HuH-7.5 (cell line): ENCODE data around the gene CUBN.
"Not testable (repeated sequence)": the region's sequence is repeated elsewhere in the genome, so short reads cannot be mapped to it uniquely, and the experiment has no call there.

Source experiments
- DNase-seq: peaks from one replicate; pipeline ENCODE4 v3.0.0; 2011; ENCODE audit warnings: low spot score

The CUBN gene

GRCh38 chr10:17141504-17142229, 12.1 kb upstream of the CUBN start:
- DNase-seq, result no peak

- no peak for DNase-seq
Observed at GRCh38 chr10:17140386-17140761, 10.8 kb upstream of the CUBN start.

GRCh38 chr10:17138460-17139042, 8.9 kb upstream of the CUBN start:
- no peak for DNase-seq

GRCh38 chr10:17134737-17135260, 5.2 kb upstream of the CUBN start:
- DNase-seq, result no peak

GRCh38 chr10:17134282-17134681, 4.7 kb upstream of the CUBN start:
- no peak for DNase-seq

GRCh38 chr10:17128261-17128660, 1.4 kb downstream of the CUBN start:
- no peak for DNase-seq

- DNase-seq, result no peak
Observed at GRCh38 chr10:17126327-17126726, 3.3 kb downstream of the CUBN start.

- DNase-seq, result no peak
Observed at GRCh38 chr10:17125206-17125893, 4.3 kb downstream of the CUBN start.

- DNase-seq, result no peak
Observed at GRCh38 chr10:17123961-17124360, 5.7 kb downstream of the CUBN start.

- no peak for DNase-seq
Observed at GRCh38 chr10:17122726-17123661, 6.6 kb downstream of the CUBN start.

GRCh38 chr10:17122052-17122451, 7.6 kb downstream of the CUBN start:
- no peak for DNase-seq

GRCh38 chr10:17120694-17121093, 8.9 kb downstream of the CUBN start:
- DNase-seq, result no peak

GRCh38 chr10:17119845-17120244, 9.8 kb downstream of the CUBN start:
- no peak for DNase-seq

GRCh38 chr10:17116193-17116592, 13.4 kb downstream of the CUBN start:
- no peak for DNase-seq

- DNase-seq, result no peak
Observed at GRCh38 chr10:17115683-17116082, 13.9 kb downstream of the CUBN start.

- not testable (repeated sequence) for DNase-seq
Observed at GRCh38 chr10:17114878-17115444, 14.7 kb downstream of the CUBN start.

- DNase-seq, result no peak
Observed at GRCh38 chr10:17113889-17114540, 15.6 kb downstream of the CUBN start.

GRCh38 chr10:17113346-17113745, 16.3 kb downstream of the CUBN start:
- no peak for DNase-seq

- DNase-seq, result no peak
Observed at GRCh38 chr10:17112566-17112965, 17.0 kb downstream of the CUBN start.

- DNase-seq, result no peak
Observed at GRCh38 chr10:17109475-17110207, 20.0 kb downstream of the CUBN start.
